CD1c-positive myeloid dendritic cell (primary cell): ENCODE results near the gene METTL25B.
A peak's percentile ranks its signal among the peaks of the same experiment; 100 is the strongest.

Experiments used
- DNase-seq: peaks from one replicate; pipeline ENCODE4 v3.0.0-alpha.2; 2016; ENCODE audit errors: extremely low spot score

The METTL25B gene

GRCh38 chr1:156700736-156701531 lies 27.3 kb upstream of the METTL25B start:
- DNase-seq = no peak

GRCh38 chr1:156703336-156703735 lies 24.9 kb upstream of the METTL25B start:
- no peak for DNase-seq

DNA sequence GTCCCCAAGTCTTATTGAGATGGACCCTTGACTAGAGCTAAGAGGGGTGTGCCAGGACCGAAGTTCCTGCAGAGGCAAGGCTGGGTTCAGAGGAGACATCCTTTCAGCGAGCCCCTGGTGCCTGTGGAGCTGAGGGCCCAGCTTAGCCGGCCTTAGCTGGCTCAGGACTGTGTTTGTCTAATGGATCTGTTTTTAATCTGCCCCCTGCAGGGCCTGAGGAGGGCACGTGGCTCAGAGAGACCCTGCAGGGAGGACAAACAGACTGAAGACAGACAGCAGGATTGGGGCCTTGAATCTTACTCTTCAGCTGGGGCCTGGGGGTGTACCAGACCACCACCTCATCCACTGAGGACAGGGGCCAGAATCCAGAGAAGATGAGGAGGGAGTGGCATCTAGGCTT lies 24.5 kb upstream of the METTL25B start:
- DNase-seq = no peak

DNA sequence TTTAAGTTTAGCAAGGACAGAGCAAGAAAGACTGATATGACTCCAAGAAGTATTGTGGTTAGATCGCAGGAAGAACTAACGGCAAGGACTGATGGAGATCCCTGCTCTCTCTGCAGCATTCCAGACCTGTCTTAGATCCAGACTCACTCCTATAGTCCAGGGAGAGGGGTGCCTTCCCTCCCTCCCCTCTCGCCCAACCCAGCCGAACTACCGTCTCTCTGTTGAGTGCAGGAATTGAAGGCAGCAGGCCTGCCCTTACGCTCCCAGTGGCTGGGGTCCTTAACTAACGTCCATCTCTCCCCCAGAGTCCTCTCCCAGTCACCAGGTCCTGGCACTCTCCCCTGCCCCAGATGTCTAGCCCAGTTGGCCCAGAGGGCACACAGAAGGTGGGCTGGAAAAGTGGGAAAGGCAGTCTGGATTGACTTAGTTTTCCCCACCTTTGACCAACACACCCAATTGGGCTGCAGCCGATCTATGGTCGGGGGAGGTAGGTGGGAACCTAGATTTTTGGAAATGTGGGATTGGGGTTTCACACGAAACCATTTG lies 24.0 kb upstream of the METTL25B start:
- no peak for DNase-seq

DNA sequence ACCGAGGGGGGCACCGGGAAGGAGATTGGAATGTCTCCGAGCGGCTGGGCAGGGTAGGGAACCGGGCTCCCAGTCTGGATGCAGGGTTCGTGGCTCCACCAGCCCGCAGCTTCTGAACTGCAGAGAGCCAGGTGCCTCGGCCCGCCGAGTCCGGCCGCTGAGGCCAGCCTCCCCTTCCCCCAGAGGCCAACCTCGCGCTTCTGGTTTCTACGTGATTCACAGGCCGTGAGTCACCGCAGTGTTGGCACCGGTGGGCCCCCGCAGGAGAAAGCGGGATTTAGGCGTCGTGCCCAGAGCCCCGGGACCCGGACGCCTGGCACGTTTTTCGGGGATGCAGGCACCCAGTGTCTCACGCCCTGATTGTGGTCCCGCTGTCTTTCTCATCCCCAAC lies 23.3 kb upstream of the METTL25B start:
- DNase-seq = peak; percentile 62

DNA sequence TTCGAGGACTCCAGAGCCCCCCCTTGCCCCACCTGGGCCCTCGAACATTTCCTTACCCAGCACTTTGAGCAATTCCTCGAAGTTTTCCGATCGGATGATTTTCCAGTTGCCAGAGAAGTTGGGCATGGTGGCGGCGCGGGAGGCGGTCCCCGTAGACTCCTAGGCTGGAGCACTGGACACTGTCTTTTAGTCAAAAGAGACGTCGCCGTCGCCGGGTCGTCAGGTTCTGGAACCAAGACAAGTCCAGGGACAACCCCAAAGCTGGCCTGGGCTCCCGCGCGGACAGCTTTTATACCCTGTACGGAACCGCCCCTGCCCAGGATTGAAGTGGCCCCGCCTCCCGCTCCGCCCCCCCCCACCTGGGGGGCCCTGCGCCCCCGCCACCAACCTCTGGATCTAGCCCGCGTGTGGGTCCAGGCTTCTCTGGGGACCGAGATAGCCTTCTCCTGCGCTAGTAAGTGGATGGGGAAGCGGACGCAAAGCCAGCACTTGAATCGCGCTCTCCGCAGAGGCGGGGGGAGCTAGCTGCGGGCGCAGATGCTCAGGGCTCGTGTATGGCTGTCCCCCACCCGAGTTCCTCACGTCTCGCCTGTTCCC lies 22.9 kb upstream of the METTL25B start, which contains the start of gene CRABP2:
CRABP2 (minus strand) TSS at position 263 of the 597 bp plus-strand sequence; CDS start at position 126, 137 bp downstream.
- peak; percentile 42 for DNase-seq

- DNase-seq = peak; percentile 74
Observed at GRCh38 chr1:156705918-156706656, 22.2 kb upstream of the METTL25B start.

DNA sequence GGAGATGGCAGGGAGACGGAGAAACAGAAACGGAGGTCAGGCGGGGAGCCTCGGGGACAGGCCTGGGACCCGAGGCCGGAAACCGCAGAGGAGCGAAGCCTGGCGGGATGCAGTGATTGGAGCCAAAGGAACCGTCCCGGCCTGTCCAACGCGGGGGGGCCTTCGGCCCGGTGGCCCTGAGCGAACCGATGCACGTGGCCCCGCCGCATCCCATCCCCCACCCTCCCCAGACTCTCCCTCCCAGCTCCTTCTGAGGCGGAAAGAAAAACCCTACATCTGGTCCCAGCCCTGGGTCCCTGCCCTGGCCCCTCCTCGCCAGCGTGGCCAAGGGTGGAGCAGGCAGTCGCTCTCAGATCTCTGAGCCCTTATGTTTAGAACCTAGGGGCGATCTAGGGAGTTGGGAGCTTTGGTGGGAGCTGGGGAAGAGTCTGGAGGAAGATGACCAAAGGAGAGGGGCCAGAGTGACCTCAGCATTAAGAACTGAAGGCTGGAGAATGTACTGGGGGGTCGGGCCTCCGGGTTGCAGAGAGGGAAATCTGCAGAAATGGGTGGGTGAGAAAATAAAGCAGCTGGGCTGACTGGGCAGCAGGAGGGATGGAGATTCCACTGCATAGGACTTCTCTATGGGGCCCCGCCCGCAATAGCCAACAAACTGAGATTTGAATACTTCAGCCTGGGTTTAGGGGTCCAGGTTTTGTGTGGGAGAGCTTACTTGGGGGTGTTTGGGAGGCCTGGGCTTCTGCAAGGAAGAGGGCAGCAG lies 21.4 kb upstream of the METTL25B start:
- no peak for DNase-seq

DNA sequence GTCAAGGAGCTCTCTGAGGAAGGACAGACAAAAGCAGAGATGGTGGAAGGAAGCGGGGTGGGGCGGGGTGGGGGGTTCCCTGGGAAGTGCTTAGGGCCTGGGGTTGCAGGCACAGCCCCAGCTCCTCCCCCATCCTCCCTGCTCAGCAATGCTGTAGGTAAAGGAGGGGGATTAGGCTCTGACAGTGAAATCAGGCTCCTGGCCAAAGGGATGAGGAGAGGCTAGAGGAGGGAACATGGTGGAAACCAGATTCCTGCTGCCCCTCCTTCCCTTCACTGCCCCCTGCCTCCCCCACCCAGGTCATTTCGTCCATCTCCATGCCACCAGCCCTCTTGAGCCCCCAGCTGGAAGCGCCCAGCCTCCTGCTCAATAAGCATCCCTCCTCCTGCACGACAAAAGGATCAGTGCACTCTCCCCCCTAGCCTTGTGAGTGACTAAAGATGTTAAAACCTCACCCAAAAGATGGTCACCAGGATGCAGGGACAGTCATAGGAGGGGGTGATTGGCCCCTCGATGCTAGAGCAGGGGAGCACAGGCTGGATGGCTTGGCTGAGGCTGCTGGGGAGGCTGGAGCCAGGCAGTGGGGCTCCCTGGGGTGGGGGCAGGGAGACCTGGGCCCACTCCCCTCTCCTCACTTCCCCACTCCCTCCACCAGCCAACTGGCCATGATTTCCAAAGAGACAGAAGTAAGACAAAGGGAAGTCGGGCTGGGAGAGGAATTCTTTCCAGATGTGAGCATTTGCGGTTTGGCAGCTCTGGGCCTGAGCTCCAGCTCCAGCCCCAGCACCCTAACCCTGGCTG lies 20.7 kb upstream of the METTL25B start:
- DNase-seq = no peak

DNA sequence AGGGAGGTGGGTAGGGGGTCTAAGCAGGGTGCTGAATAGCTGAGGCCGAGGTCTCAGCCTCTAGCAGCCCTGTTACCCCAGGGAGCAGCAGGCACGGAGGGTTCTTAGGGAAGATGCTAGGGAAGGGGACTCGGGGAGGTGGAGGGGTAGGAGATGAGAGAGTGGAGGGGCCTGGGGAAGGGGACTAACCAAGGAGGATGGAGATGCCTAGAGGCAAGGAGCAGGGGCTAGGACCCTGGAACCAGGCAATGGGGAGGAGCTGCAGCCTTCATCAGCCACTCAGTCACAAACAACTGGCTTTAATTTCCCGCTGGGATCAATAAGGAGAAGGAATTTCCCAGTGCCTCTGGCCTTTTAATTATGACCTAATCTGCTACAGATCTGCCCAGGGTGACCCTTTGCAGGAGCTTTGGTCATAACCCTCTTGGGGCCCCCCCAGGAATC lies 20.0 kb upstream of the METTL25B start:
- DNase-seq = no peak

GRCh38 chr1:156709031-156709430 lies 19.2 kb upstream of the METTL25B start:
- no peak for DNase-seq

DNA sequence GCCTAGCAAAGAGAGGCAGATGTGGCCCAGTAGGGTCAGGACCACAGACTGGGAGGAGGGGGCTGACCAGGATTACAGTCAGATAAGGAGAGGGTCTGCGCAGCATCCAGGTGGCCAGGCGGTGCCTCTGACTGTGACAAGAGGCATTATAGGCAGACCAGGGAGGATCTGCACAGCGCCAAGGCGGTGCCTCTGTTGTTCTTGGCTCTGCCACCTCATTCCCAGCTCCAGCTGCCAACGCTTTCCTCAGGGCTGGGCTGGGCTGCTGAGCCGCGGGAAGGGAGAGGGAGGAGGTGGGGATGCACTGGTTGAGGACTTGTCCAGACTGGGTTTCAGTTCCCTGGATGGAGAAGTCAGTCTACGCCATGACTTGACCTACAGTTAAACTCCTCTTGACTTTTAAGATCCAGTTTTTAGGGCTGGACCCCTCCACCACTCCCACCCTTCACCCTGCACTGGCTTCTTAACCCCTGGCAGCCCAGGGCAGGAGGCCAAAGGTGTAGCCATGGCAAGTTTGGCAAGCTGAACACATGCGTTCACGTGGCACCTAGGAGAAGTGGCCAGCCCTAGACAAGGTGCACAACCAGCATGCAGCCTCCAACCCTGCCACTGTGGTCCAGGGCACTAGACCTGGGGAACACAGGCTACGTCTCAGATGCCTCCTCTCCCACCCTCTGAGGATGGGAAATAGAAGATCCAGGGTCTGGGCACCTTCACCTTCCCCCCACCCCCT lies 18.3 kb upstream of the METTL25B start:
- DNase-seq = peak; percentile 55

GRCh38 chr1:156711011-156711817 lies 17.1 kb upstream of the METTL25B start:
- no peak for DNase-seq

DNA sequence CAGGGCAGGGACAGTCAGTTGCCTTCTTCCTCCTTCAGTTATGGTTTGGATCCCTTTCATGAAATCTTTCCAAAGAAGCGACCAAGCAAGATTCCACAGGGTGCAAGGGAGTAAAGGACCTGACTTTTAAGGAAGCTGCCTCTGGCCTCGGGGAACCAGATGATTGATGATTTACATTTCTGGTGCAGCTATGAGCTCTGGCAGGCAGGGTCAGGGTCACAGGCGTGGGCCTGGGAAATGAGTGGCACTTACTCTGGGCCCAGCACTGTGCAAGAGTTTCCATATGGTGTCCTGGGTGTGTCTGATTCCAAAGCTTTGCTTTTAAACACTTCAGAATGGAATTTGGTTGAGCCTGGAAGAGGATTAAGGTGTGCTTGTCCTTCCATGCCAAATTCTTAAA lies 15.6 kb upstream of the METTL25B start:
- DNase-seq = no peak

DNA sequence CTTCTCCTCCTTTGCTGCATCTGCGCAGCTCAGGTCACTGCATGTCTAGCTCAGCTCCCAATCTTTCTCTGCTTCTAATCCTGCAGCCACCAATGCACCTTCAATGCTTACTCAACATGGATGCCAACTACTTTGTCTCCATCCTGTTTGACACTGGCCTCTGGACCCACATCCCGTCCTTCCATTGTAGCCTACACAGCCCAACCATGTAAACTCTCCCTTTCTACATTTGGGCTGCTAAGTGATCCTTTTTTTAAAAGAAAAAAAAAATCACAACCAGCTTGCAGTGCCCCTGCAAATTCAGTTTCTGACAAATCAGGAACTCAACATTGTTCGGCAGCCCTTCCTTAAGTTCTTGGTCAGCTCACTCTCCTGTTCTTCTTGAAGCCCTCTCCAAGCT lies 13.4 kb upstream of the METTL25B start:
- no peak for DNase-seq

GRCh38 chr1:156717351-156717750 lies 10.9 kb upstream of the METTL25B start:
- DNase-seq = no peak

DNA sequence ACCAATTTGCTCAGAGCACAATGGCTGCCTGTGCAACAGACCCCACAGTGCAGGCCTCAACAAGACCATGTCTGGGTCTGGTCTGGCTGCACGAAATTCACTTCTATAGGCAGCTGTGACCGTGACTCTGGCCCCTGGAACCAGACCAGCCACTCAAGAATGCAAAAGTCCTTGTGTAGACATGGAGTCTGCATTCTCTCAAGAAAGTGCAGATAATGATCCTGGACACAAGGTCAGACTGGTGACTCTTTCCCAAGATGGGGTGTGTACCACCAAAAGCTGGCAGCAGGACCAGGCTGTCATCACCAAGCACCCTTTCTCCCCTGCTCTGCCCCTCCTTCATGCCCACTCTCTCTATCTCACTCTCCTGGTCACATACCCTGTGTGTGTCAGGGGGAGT lies 7.1 kb upstream of the METTL25B start:
- no peak for DNase-seq

DNA sequence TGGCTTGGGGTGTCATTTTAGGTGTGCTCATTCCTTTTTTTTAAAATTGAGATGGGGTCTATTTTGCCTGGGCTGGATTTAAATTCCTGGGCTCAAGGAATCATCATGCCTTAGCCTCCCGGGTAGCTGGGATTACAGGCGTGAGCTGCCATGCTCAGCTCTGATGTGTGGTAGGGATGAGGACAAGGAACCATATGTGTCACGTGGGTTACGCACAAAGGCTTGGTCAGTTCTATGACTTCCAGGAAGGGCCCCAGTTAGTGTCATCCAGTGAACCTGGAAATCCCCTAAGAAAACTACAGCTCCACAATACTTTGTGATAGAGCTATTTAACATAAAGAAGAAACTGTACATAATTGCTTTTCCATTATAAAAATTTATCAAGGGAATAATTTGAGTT lies 6.7 kb upstream of the METTL25B start:
- no peak for DNase-seq

DNA sequence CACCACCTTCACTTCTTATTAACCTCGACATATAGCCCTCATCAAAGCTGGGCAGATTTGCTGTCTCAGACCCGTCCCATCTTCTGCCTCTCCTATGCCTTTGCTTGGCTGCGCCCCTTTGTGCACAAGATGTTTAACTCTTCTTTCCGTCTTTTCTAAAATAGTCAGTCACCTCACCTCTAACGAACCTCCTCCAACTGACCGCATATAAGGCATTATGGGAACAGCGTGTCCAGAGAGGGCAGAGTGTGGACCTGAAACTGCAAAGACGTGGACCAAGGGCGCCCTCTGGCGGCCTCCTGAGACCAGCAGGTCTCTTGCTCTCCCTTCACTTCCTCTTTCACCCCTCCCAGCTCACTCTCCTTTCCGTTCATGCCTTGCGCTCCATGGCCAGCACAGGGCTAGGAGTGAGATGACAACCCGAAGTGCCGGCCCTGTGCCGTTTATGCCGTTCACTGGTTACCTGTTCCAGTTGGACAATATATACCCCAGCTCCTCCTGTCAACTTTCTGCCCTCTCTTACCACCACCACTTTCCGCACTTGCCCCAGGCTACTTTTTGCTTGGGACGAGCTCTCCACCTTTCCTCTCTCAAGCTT lies 2.5 kb upstream of the METTL25B start:
- peak; percentile 92 for DNase-seq
